ENCODE results near the gene ULK2.

The ULK2 gene

GRCh38 chr17:19724501-19725420, 143.0 kb downstream of the ULK2 start:
- DNase-seq = no peak

GRCh38 chr17:19723964-19724363, 143.8 kb downstream of the ULK2 start:
- DNase-seq = no peak

All from NCI-H446 treated with DMSO at 0.1 percent for 48 hours (cell line).